Measurements from ENCODE around the gene RIT2. TPM values are rescaled to one million over a fixed set of nuclear protein-coding genes. Genes with fewer than 3 reads are reported as not detected.

Gene RIT2
- total RNA-seq, 1 donor from 2014 or later, result not detected

DNA sequence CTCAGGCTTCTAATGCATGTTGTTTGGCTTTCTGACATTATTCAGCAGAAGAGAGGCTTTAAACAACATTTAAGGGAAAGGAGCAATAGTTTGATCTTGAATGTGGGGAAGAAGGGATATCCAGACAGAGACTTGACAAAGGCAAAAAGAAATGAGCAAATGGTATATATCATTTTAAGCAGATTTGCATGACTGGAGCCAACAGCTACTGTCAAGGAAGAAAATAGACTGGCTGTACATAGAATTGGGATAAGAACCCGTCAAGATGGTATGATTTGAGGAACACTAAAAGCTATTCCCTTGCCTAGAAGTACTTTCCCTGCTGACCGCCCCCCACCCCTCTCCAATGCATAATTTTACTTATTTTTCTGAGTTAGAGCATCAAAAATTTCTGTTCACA lies 174.5 kb downstream of the RIT2 start:
- no peak for TF ChIP-seq CTCF (IDR thresholded peaks at IDR 0.05; ENCODE audit: unreplicated experiment)
- no peak for DNase-seq (ENCODE audit: low spot score)
- Mint-ChIP-seq H3K27me3 (ENCODE audit: unreplicated experiment) (no peaks in the 10 kb centered on the region), H3K9me3 (ENCODE audit: unreplicated experiment) (no peaks in the 10 kb centered on the region), H3K4me3 (ENCODE audit: unreplicated experiment) (no peak overlapping the region), H3K36me3 (ENCODE audit: low read depth, unreplicated experiment) (no peaks in the 10 kb centered on the region), H3K27ac (ENCODE audit: unreplicated experiment) (no peak overlapping the region), H3K4me1 (ENCODE audit: unreplicated experiment) (peaks cover 6% of the 10 kb centered on the region)

- no peak for DNase-seq (ENCODE audit: low spot score)
- no peak overlapping the region for H3K27ac Mint-ChIP-seq (ENCODE audit: unreplicated experiment)
- H3K9me3 Mint-ChIP-seq (ENCODE audit: unreplicated experiment), result no peaks in the 10 kb centered on the region
- H3K36me3 Mint-ChIP-seq (ENCODE audit: low read depth, unreplicated experiment), result no peaks in the 10 kb centered on the region
- H3K4me1 Mint-ChIP-seq (ENCODE audit: unreplicated experiment), result peaks cover 8% of the 10 kb centered on the region
- H3K27me3 Mint-ChIP-seq (ENCODE audit: unreplicated experiment), result no peaks in the 10 kb centered on the region
- no peak for TF ChIP-seq CTCF (IDR thresholded peaks at IDR 0.05; ENCODE audit: unreplicated experiment)
- H3K4me3 Mint-ChIP-seq (ENCODE audit: unreplicated experiment), result no peak overlapping the region
Measured at GRCh38 chr18:42937436-42937835, 178.0 kb downstream of the RIT2 start.

DNA sequence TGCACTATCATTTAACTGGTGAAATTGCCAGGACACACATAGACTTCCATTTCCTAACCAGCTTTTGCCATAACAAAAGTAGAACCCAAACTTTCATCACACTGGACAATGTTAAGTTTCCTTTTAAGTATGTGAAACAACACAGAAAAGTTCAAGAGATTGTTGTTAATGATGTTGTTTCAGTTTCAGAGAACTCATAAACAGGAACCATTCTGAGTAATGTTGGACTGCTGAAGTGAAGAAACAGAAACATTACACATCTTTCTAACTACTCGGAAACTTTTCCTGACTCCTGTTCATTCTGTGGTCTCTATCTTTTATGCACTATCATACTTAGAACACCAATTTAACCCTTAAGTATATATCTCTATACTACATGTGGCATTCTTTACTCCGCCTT lies 179.2 kb downstream of the RIT2 start:
- no peaks in the 10 kb centered on the region for H3K36me3 Mint-ChIP-seq (ENCODE audit: low read depth, unreplicated experiment)
- no peak overlapping the region for H3K27ac Mint-ChIP-seq (ENCODE audit: unreplicated experiment)
- TF ChIP-seq CTCF (IDR thresholded peaks at IDR 0.05; ENCODE audit: unreplicated experiment), result no peak
- H3K4me1 Mint-ChIP-seq (ENCODE audit: unreplicated experiment), result peaks cover 17% of the 10 kb centered on the region
- no peak overlapping the region for H3K4me3 Mint-ChIP-seq (ENCODE audit: unreplicated experiment)
- no peaks in the 10 kb centered on the region for H3K9me3 Mint-ChIP-seq (ENCODE audit: unreplicated experiment)
- DNase-seq (ENCODE audit: low spot score), result no peak
- H3K27me3 Mint-ChIP-seq (ENCODE audit: unreplicated experiment), result no peaks in the 10 kb centered on the region

DNA sequence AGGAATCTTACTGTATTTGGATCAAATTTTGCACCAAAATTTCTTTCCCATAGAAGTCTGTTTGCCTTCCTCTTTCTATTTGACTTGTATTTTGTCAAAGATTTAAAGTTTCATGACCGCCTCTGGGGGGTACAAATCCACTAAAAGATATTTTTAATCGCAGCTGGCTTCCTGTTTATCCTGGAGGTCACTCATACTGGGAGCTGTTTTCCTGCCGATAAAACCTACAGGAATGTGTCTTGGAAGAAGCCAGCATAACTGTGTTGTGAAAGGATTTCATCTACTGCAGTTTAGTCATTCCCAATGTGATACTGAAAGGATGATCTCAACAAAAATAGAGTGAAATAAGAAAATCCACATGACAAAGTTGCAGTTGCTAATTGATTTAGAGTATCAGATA lies 184.0 kb downstream of the RIT2 start:
- Mint-ChIP-seq H3K4me3 (ENCODE audit: unreplicated experiment) (no peak overlapping the region), H3K9me3 (ENCODE audit: unreplicated experiment) (no peaks in the 10 kb centered on the region), H3K36me3 (ENCODE audit: low read depth, unreplicated experiment) (no peaks in the 10 kb centered on the region), H3K27me3 (ENCODE audit: unreplicated experiment) (no peaks in the 10 kb centered on the region), H3K4me1 (ENCODE audit: unreplicated experiment) (peaks cover 11% of the 10 kb centered on the region), H3K27ac (ENCODE audit: unreplicated experiment) (no peak overlapping the region)
- TF ChIP-seq CTCF (IDR thresholded peaks at IDR 0.05; ENCODE audit: unreplicated experiment), result no peak
- DNase-seq (ENCODE audit: low spot score), result no peak

- TF ChIP-seq CTCF (IDR thresholded peaks at IDR 0.05; ENCODE audit: unreplicated experiment), result no peak
- H3K4me3 Mint-ChIP-seq (ENCODE audit: unreplicated experiment), result no peak overlapping the region
- no peak for DNase-seq (ENCODE audit: low spot score)
- H3K27me3 Mint-ChIP-seq (ENCODE audit: unreplicated experiment), result no peaks in the 10 kb centered on the region
- peaks cover 11% of the 10 kb centered on the region for H3K4me1 Mint-ChIP-seq (ENCODE audit: unreplicated experiment)
- no peak overlapping the region for H3K27ac Mint-ChIP-seq (ENCODE audit: unreplicated experiment)
- no peaks in the 10 kb centered on the region for H3K36me3 Mint-ChIP-seq (ENCODE audit: low read depth, unreplicated experiment)
- H3K9me3 Mint-ChIP-seq (ENCODE audit: unreplicated experiment), result no peaks in the 10 kb centered on the region
Measured at GRCh38 chr18:42929857-42930256, 185.6 kb downstream of the RIT2 start.
